SK-N-MC (cell line): ENCODE measurements around the gene KRTAP9-1.

Source experiments
- EZH2 ChIP-seq: fragments of 200-600 bp; sonication (generic); IDR thresholded peaks from one replicate; pipeline ENCODE4 v1.6.1; 2017; ENCODE audit warnings: antibody characterized with exemption
- POLR2AphosphoS5 ChIP-seq: IDR thresholded peaks from 2 replicates; pipeline ENCODE4 v1.6.1; 2012; ENCODE audit warnings: mild to moderate bottlenecking, low read depth, low read length, borderline replicate concordance

DNA sequence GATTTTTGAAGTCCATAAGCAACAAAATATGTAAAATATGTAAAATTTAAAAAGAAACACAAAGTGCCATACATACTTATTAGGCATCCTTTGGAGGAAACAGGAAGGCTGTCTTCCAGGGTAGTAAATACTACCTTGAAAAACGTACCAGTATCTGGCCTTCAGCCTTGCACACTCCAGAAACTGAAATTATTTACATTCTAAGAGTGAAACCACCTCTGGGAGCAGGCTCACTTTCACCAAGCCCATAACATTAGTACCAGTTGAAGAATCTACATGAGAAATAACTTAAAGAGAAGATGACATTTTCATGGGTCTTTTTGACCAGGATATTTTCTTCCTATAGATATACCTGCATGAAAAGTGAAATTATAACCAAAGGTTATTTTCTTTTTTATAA lies 6.4 kb downstream of the KRTAP9-1 start:
- TF ChIP-seq EZH2 (no peak), POLR2AphosphoS5 (no peak)
